A549 (cell line): Measurements from ENCODE around the gene TAAR8. TPM values are rescaled to one million over a fixed set of nuclear protein-coding genes. Genes with fewer than 3 reads are reported as not detected.
A peak's percentile ranks its signal among the peaks of the same experiment; 100 is the strongest.
"Not testable (repeated sequence)": the region's sequence is repeated elsewhere in the genome, so short reads cannot be mapped to it uniquely, and the experiment has no call there.

Experiments
- ATAC-seq, 2 experiments: fragments of 200-7000 bp in 1 of 2; fragments of >200 bp in 1 of 2; cut with Nextera tagmentation in 1 of 2; cut with Tn5 transposase in 1 of 2; 3 replicates each; pipeline versions ENCODE4 v1.8.0 to v1.9.1; 2018 to 2020; ENCODE audit warnings: mild to moderate bottlenecking in 1 of 2, moderate library complexity in 1 of 2
- CTCF ChIA-PET: fragments of 300-600 bp; sonication (Branson Sonifier 250); formaldehyde crosslinking; extraction: SDS; loops from one replicate; lab custom pipeline; 2021; ENCODE audit warnings: antibody characterized with exemption, inconsistent platforms; lab: Yijun Ruan, JAX
- POLR2A ChIA-PET: fragments of 350-600 bp; formaldehyde crosslinking; extraction: SDS; loops from one replicate; lab custom pipeline; 2021; ENCODE audit warnings: antibody characterized with exemption, inconsistent platforms; lab: Yijun Ruan, JAX
- DNase-seq, 2 experiments: peaks; one replicate each; pipeline versions ENCODE4 v3.0.0 to v3.0.0-alpha.2; 2011 to 2016; ENCODE audit warnings: low read depth in 1 of 2, low spot score in 1 of 2
- FAIRE-seq: peaks from 2 replicates; lab custom pipeline; 2011; peaks lifted over from hg19 to GRCh38; lab: Jason Lieb, UNC
- H3K27ac ChIP-seq, 2 experiments: fragments of >200 bp; sonication (Bioruptor Twin); formaldehyde crosslinking; 3 replicates each; pipeline ENCODE4 v1.5.1; 2016 to 2017
- H3K4me1 ChIP-seq: fragments of >200 bp; sonication (Bioruptor Twin); formaldehyde crosslinking; 3 replicates; pipeline ENCODE4 v1.6.1; 2016
- H3K4me2 ChIP-seq: fragments of >200 bp; sonication (Bioruptor Twin); formaldehyde crosslinking; 3 replicates; pipeline ENCODE4 v1.6.1; 2016
- H3K4me3 ChIP-seq: fragments of >200 bp; sonication (Bioruptor Twin); formaldehyde crosslinking; 3 replicates; pipeline ENCODE4 v1.5.1; 2016
- H3K9me3 ChIP-seq: fragments of >200 bp; sonication (Bioruptor Twin); formaldehyde crosslinking; 3 replicates; pipeline ENCODE4 v1.6.1; 2016
- ATOH8 ChIP-seq: fragments of 250-450 bp; sonication (Bioruptor Pico); IDR thresholded peaks from 2 replicates; pipeline ENCODE4 v1.5.0; 2020; ENCODE audit warnings: low read depth, mild to moderate bottlenecking, moderate library complexity
- CTCF ChIP-seq: fragments of >200 bp; sonication (Bioruptor Twin); formaldehyde crosslinking; IDR thresholded peaks from 3 replicates; pipeline ENCODE4 v1.5.1; 2016
- WGBS: methylation state at CpG from one replicate; pipeline ENCODE4 v1.1.6; 2017; ENCODE audit errors: missing lambda C conversion rate; 5-methylcytosine and 5-hydroxymethylcytosine counted together
- polyA plus RNA-seq, 4 experiments: library from polyadenylated mRNA; depleted of rRNA in 3 of 4; stranded (reverse); fragments of >200 nt; fragmentation: RNase III in 1 of 4; extraction: RNeasy Plus Mini Kit Qiagen cat#74134 plus additional on column Dnase treatment in 1 of 4; gene quantifications; 2 replicates in 3 of 4; 3 replicates in 1 of 4; pipeline ENCODE4 v1.2.3, GENCODE V29; 2011 to 2017
- small RNA-seq, 6 experiments: library from RNA; depleted of rRNA; stranded (forward); fragments of <200 nt; gene quantifications; one replicate each; pipeline ENCODE3, GENCODE V24; 2012

Gene TAAR8
- polyA plus RNA-seq, 2 of the 4 experiments (the other 2 are of a cell fraction) = not detected

- Histone ChIP-seq H3K4me3 (no peak overlapping the region), H3K4me1 (no peaks in the 10 kb centered on the region), H3K9me3 (no peaks in the 10 kb centered on the region), H3K27ac (no peak overlapping the region), H3K4me2 (no peak overlapping the region)
- no peak for TF ChIP-seq ATOH8
- TF ChIP-seq CTCF = peak; percentile 19; the same call in 1 of the 3 replicates
- DNase-seq = peak; percentile 26 to 30
- CTCF ChIA-PET = interaction anchor here (0.7 to 1.1 kb wide), 2 partner anchors 13 to 38 kb away, joined by 3 to 4 read pairs; no protein-coding TSS in a partner anchor
- FAIRE-seq = no peak
- 24% methylated on average over 3 of the region's 3 CpGs for WGBS
- ATAC-seq = peak; percentile 88 to 89; a peak in 5 of 6 replicates
- POLR2A ChIA-PET = no interaction called here
Observed at GRCh38 chr6:132598473-132598872, 46.0 kb downstream of the TAAR8 start.

GRCh38 chr6:132600900-132601299 lies 48.4 kb downstream of the TAAR8 start:
- H3K4me3 ChIP-seq, CTCF ChIA-PET, H3K27ac ChIP-seq, ATAC-seq, H3K4me1 ChIP-seq, POLR2A ChIA-PET, H3K4me2 ChIP-seq, FAIRE-seq, DNase-seq, H3K9me3 ChIP-seq: not testable (repeated sequence)

Small RNA genes lying within 50 kb of the gene (small RNA-seq; reads per million reads assigned to genes)
- 0 reads per million in 6 experiments for gene TAAR7P

Other genes starting within 250 kb of the TAAR8 start
- gene MOXD1, start 151.2 kb upstream of the TAAR8 start, polyA plus RNA-seq (2011; rRNA removed) = 1.4 and 1.5 TPM in 2 replicates
- 2.4 to 3.0 TPM (median 2.6 TPM) in 3 replicates for gene MOXD1, start 151.2 kb upstream of the TAAR8 start, polyA plus RNA-seq (2017; fragmentation: RNase III; extraction: RNeasy Plus Mini Kit Qiagen cat#74134 plus additional on column Dnase treatment)
- gene STX7, start 39.6 kb upstream of the TAAR8 start, polyA plus RNA-seq (2011; rRNA removed) = 22.8 and 29.5 TPM in 2 replicates
- gene STX7, start 39.6 kb upstream of the TAAR8 start, polyA plus RNA-seq (2017; fragmentation: RNase III; extraction: RNeasy Plus Mini Kit Qiagen cat#74134 plus additional on column Dnase treatment) = 18.4 to 19.8 TPM (median 19.2 TPM) in 3 replicates
- not detected in 2 replicates for gene TAAR9, start 14.4 kb upstream of the TAAR8 start, polyA plus RNA-seq (2011; rRNA removed)
- not detected in 3 replicates for gene TAAR9, start 14.4 kb upstream of the TAAR8 start, polyA plus RNA-seq (2017; fragmentation: RNase III; extraction: RNeasy Plus Mini Kit Qiagen cat#74134 plus additional on column Dnase treatment)
- gene TAAR6, start 17.6 kb downstream of the TAAR8 start, polyA plus RNA-seq (2011; rRNA removed) = not detected in 2 replicates
- gene TAAR6, start 17.6 kb downstream of the TAAR8 start, polyA plus RNA-seq (2017; fragmentation: RNase III; extraction: RNeasy Plus Mini Kit Qiagen cat#74134 plus additional on column Dnase treatment) = not detected in 3 replicates
- gene TAAR5, start 37.1 kb downstream of the TAAR8 start, polyA plus RNA-seq (2011; rRNA removed) = not detected in 2 replicates
- gene TAAR5, start 37.1 kb downstream of the TAAR8 start, polyA plus RNA-seq (2017; fragmentation: RNase III; extraction: RNeasy Plus Mini Kit Qiagen cat#74134 plus additional on column Dnase treatment) = not detected in 3 replicates
- gene TAAR2, start 71.6 kb downstream of the TAAR8 start, polyA plus RNA-seq (2011; rRNA removed) = not detected in 2 replicates
- gene TAAR2, start 71.6 kb downstream of the TAAR8 start, polyA plus RNA-seq (2017; fragmentation: RNase III; extraction: RNeasy Plus Mini Kit Qiagen cat#74134 plus additional on column Dnase treatment) = not detected in 3 replicates
- gene TAAR1, start 106.5 kb downstream of the TAAR8 start, polyA plus RNA-seq (2011; rRNA removed) = not detected in 2 replicates
- gene TAAR1, start 106.5 kb downstream of the TAAR8 start, polyA plus RNA-seq (2017; fragmentation: RNase III; extraction: RNeasy Plus Mini Kit Qiagen cat#74134 plus additional on column Dnase treatment) = not detected in 3 replicates
- gene VNN1, start 161.4 kb downstream of the TAAR8 start, polyA plus RNA-seq (2011; rRNA removed) = 0.09 TPM in 2 replicates
- 0.03 to 0.13 TPM in 2 of 3 replicates, not detected in the other for gene VNN1, start 161.4 kb downstream of the TAAR8 start, polyA plus RNA-seq (2017; fragmentation: RNase III; extraction: RNeasy Plus Mini Kit Qiagen cat#74134 plus additional on column Dnase treatment)
- 0.09 TPM in 1 of 2 replicates, not detected in the other for gene VNN2, start 205.2 kb downstream of the TAAR8 start, polyA plus RNA-seq (2011; rRNA removed)
- gene VNN2, start 205.2 kb downstream of the TAAR8 start, polyA plus RNA-seq (2017; fragmentation: RNase III; extraction: RNeasy Plus Mini Kit Qiagen cat#74134 plus additional on column Dnase treatment) = 0.13 TPM in 1 of 3 replicates, not detected in the others
- 13.2 and 17.4 TPM in 2 replicates for gene SLC18B1, start 246.0 kb downstream of the TAAR8 start, polyA plus RNA-seq (2011; rRNA removed)
- gene SLC18B1, start 246.0 kb downstream of the TAAR8 start, polyA plus RNA-seq (2017; fragmentation: RNase III; extraction: RNeasy Plus Mini Kit Qiagen cat#74134 plus additional on column Dnase treatment) = 4.2 to 4.5 TPM (median 4.2 TPM) in 3 replicates